HK-2 (cell line): Measurements from ENCODE around the gene SRRM2.
A peak's percentile ranks its signal among the peaks of the same experiment; 100 is the strongest.
"Not testable (repeated sequence)": the region's sequence is repeated elsewhere in the genome, so short reads cannot be mapped to it uniquely, and the experiment has no call there.

ENCODE experiments used
- DNase-seq: peaks from one replicate; pipeline ENCODE4 v3.0.0-alpha.2; 2018; ENCODE audit not compliant: unreplicated experiment

Gene SRRM2

DNA sequence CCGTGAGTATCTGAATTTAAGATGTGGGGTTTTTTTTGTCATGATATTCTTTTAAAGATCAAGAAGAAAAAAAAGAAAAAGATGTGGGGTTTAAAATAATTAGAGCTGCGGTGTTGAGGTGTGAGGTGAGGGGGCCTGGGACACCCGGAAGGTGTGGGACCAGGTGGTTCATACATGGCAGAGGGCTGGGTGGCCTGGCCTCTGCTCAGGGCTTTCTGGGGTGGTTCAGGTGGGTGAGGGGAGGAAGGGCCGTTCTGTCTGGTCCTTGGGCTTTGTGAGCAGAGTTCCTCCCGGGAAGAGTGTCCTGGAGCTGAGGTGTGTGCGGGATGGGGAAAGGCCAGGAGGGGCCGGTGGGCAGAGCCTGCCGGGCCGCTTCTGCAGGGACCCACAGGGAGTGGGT, 37.4 kb upstream of the SRRM2 start:
- DNase-seq: no peak

DNA sequence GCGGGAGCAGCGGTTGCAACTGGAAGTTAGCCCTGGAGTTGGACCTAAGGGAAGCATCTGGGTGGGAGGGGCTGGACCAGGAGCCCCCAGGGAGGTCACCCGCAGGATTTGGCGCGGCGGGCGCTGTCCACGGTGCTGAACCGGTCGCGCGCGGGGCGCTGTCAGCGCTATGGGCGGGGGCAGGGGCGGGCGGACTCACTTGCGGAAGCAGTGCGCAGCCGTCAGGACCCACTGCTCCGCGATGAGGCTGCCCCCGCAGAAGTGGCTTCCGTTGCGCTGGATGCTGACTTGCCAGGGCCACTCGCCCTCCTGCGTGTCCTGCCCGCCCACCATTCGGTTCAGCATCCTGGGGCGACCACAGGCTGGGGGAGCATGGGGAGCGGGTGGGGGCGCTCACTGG, 36.9 kb upstream of the SRRM2 start:
- DNase-seq: no peak

DNA sequence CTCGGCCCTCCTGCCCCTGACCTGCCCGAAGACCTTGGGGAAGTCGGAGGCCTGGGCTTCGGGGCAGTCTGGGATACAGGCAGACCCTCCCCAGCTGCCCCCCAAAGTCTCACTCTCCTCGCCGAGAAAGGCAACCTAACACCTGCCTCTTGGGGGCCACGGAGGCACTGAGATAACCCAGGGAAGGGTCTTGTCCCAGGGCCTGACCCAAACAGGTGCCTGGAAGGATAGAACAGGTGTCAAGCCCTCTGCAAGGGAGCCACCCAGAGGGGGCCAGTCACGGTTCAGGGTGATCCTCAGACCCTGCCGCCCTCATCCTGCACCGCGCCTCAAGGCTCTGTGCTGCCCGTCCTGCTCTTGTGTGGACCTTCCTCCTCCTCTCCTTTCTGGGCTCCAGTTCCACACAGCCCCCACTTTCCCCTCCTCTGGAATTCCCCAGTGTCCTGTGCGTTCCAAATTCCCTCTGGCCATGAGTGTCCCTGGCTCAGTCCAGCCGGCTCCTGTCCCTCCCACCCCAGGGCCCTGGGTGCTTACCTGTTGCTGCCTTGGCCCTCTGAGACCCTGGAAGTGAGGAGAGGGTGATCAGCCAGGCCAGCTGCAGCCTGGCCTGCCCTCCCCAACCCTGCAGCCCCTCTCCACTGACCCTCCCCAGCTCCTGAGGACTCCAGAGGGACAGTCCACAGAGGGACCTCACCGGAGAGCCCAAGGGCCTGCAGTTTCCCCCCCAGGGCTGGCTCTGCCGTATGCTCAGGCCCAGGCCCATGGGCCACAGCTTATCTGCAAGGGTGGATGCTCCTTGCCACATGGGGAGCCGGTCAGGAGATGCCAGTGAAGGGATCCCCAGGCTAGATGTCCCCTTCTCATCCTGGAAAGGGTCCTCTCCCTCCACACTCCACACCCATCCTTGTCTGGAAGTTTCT, 36.2 kb upstream of the SRRM2 start:
- no peak for DNase-seq

DNA sequence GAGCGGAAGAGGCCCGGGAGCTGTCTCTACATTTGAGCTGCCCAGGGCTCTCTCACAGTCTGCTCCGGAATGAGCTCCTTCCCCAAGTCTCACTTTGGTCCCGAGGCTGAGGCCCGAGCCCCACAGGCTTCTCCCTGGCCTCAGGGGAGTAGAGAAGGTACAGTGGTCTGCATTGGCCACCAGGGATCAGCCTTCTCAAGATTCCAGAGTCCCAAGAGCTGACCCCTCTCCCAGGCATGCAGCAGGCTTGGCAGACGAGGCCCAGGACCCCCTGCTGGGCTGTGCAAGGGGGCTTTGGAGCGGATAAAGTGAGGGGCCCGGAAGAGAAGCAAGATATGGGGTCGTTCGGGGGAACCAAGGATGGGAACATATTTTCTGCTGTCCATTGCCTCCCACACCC, 35.5 kb upstream of the SRRM2 start:
- no peak for DNase-seq

DNA sequence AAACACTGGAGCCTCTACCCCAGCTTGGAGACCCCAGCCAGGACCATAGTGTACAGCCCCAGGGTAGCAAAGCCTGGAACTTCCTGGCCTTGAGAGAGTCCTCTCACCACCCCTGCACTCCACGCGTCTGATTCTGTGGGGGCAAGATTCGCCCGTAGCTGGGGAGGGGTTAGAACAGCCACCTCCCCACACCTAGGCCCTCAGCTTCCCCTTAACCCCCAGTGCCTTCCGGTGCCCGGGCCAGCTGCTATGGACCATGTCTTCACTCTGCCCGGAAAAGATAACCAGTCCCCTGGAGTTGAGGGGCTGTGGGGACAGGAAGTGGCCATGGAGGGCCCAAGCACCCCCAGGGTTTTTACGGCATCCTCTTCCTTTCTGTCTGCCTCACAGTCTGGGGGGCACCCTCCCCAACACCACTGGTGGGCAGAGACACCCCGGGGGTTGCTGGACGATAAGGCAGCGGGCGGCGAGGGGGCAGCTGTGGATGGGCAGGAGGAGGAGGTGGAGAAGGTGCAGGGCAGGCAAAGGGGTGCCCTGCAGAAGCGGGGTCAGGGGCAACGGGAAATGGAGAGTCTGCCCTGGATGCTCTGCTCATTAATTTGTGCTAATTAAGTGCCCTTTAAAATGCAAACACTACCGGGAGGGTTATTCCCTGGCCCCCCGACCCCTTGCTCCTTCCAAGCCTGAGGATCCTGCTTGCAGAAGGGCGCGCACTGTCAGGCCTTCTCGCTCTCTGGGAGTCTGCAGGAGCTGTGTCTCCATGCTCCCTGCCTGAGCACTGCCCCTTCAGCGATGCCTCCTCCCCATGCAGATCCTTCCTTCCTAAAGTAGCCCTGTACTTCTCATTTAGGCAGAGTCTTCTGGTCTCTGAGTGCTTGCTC, 34.8 kb upstream of the SRRM2 start:
- DNase-seq: no peak

DNA sequence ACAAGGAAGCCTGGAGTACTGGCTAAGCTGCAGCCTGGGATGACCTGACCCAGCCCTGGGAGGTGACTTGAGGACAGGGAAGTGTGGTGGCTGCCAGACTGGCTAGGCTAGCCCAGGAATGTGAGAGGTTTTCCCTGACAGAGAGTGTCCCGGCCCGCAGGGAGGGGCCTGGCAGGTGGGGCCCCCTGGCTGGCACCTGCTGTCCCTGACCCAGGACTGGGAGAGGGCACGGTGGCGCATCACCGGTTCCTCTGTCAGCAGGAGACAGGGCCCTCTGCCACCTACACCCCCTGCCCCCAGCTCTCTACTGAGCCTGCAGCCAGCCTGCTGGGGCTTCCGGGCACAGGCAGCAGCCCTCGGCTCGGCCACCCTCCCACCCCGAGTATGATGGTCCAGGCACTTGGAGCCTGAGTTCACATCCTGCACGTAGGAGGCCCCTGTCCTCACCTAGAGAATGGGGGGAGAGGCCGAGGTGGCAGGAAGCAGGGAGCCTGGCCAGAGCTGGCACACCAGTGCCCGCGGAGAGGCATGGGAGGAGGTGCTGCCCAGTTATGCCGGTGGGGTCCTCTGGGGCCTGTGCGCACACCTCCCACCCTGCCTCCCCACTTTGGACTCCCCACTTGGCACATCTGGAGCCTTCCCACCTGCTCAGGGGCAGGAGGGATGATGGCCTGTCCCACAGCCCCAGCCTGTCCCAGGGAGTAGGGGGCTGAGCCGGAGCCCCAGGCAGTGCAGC, 32.9 kb upstream of the SRRM2 start:
- no peak for DNase-seq

DNA sequence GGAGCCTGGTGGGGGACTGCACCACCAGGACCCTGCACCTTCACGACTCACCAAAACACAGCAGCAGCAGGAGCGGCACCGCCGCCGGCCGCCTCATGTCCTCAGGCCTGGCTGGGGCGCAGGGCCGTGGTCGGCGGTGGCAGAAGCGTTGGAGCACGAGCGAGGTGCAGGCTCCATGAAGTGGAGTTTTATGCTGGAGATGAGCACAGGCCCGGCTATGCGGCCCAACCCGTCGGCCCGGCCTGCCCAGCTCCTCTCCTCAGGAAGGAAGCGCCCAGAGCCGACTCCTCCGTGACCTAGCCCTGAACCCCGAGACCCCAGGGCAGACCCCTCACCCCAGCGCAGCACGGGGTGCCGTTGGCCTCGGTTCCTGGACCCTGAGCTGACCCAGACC, 32.4 kb upstream of the SRRM2 start, which contains the start of gene PRSS27:
TSS of gene PRSS27 (minus strand) at position 161 of the 394 bp plus-strand sequence. CDS start at position 97, 64 bp downstream.
- DNase-seq: no peak

DNA sequence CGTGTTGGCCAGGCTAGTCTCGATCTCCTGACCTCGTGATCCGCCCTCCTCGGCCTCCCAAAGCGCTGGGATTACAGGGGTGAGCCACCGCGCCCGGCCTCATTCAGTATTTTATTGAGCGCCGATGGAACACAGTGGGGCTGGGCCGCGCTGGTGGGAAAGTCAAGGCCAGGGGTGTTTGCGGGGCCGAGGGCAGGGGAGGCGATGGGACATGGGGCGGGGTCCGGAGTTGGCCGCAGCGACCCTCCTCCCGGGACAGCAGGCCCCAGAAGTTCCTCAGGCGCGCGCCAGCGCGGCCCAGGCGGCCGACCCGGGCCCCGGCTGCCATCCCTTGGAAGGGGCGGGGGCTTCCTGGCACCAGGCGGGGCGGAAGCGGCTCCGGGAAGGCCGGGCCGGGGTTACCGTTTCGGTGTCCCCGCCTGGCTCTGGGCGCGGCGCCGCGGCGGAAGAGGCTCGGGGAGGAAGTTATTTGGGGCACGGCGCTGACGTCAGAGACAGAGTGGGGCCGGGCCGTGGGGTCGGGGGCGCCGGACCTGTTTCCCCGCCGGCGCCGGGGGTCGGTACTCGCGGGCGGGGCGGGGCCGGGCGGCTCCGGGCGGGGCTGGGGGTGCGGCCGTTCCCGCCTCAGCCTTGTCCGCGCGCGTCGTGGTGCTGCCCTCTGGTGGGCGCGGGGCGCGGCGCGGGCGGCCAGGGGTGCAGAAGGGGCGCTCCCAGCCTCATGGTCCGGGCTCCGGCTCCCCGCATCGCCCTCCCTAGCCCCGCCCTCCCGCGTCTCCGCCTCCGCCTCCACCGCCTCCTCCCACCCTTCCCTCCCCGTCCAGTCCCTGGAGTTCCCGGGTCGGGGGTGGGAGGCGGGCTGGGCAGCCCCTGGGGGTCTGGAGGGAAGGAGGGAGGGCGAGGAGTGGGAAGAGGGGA, 31.5 kb upstream of the SRRM2 start:
- peak; percentile 76 for DNase-seq

DNA sequence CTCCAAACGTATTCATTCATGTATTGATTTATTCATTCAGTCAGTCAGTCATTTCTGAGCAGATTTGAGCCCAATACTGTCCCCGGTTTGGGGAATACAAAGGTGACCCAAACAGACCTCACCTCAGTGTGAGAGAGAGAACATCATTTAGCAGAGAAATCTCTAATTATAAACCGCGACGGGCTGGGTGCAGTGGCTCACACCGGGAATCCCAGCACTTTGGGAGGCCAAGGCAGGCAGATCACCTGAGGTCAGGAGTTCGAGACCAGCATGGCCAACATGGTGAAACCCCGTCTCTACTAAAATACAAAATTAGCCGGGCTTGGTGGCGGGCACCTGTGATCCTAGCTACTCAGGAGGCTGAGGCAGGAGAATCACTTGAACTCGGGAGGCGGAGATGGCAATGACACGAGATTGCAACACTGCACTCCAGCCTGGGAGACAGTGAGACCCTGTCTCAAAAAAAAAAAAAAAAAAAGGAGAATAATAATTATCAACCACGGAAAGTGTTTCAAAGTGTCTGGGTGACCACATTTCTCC, 30.7 kb upstream of the SRRM2 start:
- DNase-seq: not testable (repeated sequence)

DNA sequence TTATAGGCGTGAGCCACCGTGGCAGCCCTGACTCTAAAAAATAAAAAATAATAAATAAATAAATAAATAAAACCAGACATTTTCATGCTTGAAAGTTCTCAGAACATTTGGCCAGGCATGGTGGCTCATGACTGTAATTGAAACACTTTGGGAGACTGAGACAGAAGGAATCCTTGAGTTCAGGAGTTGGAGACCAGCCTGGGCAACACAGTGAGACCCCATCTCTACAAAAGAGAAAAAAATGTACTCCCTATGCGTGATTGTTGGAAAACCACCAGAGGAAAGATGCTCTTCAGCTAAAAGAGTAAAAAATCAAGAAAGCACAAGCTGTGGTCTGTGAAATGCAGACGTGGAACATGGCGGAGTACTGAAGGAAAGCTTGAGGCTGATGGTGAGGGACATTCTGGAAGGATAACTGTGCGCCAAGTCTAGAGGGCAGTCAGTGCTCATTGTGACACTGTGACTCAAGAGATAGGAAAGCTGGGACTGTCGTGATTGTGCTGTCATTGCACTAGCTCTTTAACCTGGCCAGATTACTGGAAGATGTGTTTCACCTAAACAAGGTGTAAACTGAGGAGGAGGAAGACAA, 28.3 kb upstream of the SRRM2 start:
- no peak for DNase-seq

DNA sequence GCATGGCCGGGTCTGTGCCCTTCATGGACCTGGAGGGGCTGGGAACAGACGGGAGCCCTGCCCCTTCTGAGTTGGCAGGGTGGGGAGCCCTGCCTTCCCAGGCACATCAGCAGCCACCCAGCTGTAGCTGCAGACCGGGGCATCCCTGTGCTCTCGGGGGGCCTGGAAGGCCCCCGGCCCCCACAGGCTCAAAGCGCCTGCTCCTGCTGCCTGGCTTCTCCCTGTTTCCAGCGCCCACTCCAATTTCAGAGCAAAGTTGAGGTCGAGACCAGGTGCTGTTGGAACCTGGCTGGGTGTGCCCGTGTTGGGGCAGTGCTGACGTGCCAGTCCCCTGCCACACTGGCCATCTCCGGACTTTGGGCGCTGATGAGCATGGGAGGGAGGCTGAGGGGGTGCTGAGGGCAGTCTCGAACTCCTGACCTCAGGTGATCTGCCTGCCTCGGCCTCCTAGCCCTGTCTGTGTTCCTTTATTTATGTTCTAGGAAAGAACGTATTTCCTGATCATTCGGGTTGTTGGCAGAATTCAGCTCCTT, 27.6 kb upstream of the SRRM2 start:
- DNase-seq: no peak

DNA sequence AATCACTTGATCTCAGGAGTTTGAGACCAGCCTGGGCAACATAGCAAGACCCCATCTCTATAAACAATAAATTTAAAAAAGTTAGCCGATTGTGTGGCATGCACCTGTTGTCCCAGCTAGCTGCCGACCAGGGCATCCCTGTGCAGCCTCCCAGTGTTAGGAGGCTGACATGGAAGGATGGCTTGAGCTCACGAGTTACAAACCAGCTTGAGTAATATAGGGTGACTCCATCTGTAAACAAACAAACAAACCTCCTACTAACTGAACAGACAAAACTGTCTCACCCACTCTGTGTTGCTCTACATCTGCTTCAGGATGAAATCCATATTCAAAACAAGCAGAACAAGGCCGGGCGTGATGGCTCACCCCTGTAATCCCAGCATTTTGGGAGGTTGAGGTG, 25.5 kb upstream of the SRRM2 start:
- DNase-seq: no peak

DNA sequence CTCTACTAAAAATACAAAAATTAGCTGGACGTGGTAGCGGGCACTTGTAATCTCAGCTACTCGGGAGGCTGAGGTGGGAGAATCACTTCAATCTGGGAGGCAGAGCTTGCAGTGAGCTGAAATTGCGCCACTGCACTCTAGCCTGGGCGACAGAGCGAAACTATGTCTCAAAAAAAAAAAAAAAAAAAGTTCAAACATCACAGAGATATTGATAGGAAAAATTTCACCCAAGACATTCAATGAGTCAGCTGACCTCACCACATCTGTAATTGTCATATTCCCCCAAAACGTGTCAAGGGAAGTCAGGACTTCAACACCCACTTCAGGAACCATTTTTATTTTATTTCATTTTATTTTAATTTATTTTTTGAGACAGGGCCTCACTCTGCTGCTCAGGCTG, 24.4 kb upstream of the SRRM2 start:
- DNase-seq: no peak

DNA sequence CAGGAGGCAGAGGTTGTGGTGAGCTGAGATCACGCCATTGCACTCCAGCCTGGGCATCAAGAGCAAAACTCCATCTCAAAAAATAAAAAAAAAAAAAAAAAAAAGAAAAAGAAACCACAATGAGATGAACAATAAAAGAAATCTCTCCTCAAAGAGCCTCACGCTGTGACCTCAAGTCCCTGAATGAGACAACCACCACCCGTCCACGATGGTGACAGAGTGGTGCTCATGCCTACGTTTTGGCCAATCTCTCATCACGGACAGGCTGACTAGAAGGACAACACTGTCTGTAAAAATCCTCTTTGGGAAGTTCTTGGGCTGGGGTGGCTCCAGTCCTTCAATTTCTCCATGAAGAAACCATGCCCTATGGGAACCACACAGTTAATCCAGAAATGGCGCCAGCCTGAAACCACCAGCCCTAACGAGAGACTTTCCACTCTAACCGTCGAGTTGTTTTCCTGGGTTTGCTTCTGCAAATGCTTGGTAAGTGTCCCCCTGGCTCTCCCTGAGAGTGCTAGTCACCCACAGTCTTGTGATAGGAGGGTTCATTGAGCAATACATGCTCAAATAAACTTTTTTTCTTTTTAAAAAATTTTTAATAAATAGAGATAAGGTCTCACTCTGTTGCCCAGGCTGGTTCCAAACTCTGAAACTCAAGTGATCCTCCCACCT, 17.5 kb upstream of the SRRM2 start:
- DNase-seq: no peak

DNA sequence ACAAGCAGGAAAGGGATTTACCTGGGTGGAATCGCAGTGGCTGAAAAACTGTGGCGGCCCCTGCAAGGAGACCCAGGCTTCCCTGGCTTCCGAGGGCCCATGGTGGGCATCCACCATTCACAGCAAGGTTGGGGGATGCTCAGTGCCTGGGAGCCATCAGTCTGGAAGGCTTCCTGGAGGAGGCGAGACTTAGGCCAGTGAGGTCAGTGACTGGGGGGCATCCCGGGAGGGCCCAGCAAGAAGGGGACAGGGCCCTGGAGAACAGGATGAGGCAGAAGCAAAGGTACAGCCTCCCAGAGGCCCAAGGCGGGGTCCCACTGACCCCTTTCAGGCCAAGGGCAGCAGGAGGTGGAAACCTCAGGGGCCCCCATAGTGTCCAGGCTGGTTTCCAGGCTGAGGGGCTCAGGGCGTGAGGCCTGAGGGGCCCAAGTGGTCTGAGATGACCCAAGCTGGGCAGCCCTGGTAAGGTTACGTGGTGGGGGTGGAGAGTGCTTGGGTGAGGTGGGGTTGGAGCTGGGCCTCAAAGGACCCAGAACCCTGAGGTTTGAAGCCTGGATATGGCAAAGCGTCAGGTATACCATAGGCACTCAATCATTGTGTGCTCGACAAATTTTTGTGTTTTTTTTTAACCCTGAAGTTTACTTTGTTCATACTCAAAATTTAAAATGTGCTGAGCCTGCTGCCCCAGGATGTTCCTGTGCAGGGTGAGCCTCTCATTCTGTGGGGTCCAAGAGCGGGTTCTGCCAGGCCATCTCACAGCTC, 15.8 kb upstream of the SRRM2 start:
- DNase-seq: no peak

DNA sequence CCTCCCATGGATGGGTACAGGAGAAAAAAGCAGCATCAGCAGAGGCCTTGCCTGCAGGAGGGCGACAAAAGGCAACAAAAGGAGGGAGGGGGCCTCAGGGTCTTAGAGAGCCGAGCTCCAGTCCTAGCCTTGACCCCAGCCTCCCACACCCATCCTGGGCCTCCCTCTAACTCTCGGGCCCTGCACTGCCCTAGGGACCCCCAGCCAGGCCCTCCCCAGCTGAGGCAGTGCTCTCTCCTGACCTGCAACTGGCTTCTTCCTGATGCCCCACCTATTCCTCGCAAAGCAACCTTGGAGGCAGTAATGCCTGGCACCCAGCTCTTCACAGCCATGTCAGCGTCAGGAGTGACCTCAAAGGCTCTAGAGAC, 15.2 kb upstream of the SRRM2 start:
- DNase-seq: no peak

DNA sequence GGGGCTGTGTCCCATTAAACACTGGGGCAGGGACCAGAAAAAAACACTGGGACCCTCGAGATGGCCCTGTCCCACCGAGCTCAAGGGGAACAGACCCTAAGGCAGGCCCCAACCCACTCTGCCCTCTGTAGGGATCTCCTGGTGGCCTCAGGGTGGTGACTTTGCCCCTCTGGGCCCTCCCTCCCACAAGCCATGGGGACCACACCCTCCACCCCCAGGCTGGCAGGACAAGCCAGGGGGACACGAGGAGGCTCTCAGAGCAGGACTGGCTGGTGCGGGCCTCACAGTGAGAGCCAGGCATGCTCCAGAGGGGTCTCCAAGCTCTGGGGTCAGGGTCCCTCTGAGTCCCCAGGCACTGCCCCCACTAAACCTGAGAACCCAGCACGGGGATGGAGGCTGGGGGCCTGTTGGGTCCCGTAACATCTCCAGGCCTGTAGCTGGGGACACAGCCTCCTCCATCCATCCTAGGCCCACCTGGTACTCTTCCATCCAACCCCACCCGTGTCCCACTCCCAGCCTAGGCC, 14.5 kb upstream of the SRRM2 start:
- DNase-seq: no peak

DNA sequence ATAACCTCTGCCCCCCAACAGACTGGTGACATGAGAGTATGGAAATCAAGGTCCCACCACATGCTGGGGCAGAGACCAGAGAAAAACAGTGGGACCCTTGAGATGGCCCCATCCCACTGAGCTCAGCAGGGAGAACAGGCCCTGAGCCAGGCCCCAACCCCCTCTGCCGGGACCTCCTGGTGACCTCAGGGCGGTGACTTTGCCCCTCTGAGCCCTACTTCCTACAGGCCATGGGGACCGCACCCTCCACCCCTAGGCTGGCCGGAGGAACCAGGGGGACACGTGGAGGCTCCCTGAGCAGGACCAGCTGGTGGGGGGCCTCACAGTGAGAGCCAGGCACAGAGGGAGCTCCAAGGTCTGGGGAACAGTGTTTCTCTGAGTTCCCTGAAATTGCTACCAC, 13.8 kb upstream of the SRRM2 start:
- no peak for DNase-seq
